GM18505 (cell line): ENCODE data around the gene SNX11.

Experiments
- ATAC-seq: cut with Tn5 transposase; IDR thresholded peaks from one replicate; pipeline ENCODE4 v1.9.1; 2021; ENCODE audit not compliant: unreplicated experiment
- POLR2A ChIP-seq: IDR thresholded peaks from 4 replicates; pipeline ENCODE4 v1.6.1; 2011; ENCODE audit warnings: borderline replicate concordance; ENCODE audit not compliant: insufficient read depth, insufficient read length; ENCODE audit errors: extremely low read depth

SNX11 gene

GRCh38 chr17:48153691-48154358, 46.3 kb downstream of the SNX11 start:
- no peak for ATAC-seq
- TF ChIP-seq POLR2A, result no peak

- no peak for ATAC-seq
- TF ChIP-seq POLR2A, result no peak
Observed at GRCh38 chr17:48155889-48156611, 48.5 kb downstream of the SNX11 start.

GRCh38 chr17:48159232-48159631, 51.7 kb downstream of the SNX11 start:
- no peak for ATAC-seq
- no peak for TF ChIP-seq POLR2A

GRCh38 chr17:48160177-48161081, 52.9 kb downstream of the SNX11 start:
- ATAC-seq, result no peak
- TF ChIP-seq POLR2A, result no peak

GRCh38 chr17:48161127-48161905, 53.8 kb downstream of the SNX11 start:
- no peak for ATAC-seq
- no peak for TF ChIP-seq POLR2A

- TF ChIP-seq POLR2A, result no peak
- no peak for ATAC-seq
Observed at GRCh38 chr17:48162306-48162934, 54.9 kb downstream of the SNX11 start.

GRCh38 chr17:48162946-48163506, 55.5 kb downstream of the SNX11 start:
- ATAC-seq, result no peak
- no peak for TF ChIP-seq POLR2A

GRCh38 chr17:48163809-48164208, 56.2 kb downstream of the SNX11 start:
- ATAC-seq, result no peak

GRCh38 chr17:48169926-48170325, 62.4 kb downstream of the SNX11 start:
- ATAC-seq, result no peak
- TF ChIP-seq POLR2A, result no peak

More at GRCh38 chr17:48163809-48164208, 56.2 kb downstream of the SNX11 start:
- TF ChIP-seq POLR2A, result no peak
